GM18907 (cell line): ENCODE measurements around the gene RNF175.

Experiments
- ATAC-seq: cut with Tn5 transposase; IDR thresholded peaks from one replicate; pipeline ENCODE4 v1.9.1; 2021; ENCODE audit warnings: mild to moderate bottlenecking, moderate library complexity; ENCODE audit not compliant: unreplicated experiment

RNF175 gene

DNA sequence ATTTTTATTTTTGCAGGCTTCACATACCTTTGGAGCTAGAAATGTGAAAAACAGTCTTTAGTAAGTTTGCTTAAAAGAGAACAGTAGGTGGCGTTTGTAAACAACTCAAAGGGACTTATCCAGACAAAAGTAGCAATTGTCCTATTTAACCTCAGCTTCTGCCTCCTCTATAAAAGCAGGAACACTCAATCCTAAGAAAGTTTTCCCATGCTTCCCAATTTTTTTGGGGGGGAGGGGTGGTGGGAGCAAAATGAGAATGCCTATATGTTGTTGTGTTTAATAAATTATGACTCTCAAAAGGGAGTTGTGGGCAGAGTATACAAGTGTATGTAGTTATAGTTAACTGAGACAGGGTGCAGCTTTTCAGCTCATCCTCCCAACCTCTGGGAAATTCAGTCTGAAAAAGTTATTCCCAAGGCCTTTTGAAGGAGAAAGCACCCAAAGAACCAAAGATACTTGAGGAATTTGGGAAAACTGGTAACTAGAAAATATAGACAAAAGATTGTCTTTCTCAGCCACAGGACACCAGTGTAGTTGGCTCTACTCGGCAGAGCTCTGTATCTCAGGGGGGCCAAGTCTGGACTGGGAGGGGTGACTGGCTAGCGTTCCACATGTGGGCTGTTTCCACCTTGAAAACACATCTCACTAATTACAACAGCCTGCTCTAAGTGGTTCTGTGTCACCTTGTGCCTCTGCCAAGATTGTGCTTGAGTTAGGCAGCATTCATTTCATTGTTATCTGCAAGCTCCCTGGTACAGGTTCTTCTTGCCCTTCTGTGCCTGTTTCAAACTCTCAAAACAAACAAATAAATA is 26.3 kb upstream of the RNF175 start:
- no peak for ATAC-seq

DNA sequence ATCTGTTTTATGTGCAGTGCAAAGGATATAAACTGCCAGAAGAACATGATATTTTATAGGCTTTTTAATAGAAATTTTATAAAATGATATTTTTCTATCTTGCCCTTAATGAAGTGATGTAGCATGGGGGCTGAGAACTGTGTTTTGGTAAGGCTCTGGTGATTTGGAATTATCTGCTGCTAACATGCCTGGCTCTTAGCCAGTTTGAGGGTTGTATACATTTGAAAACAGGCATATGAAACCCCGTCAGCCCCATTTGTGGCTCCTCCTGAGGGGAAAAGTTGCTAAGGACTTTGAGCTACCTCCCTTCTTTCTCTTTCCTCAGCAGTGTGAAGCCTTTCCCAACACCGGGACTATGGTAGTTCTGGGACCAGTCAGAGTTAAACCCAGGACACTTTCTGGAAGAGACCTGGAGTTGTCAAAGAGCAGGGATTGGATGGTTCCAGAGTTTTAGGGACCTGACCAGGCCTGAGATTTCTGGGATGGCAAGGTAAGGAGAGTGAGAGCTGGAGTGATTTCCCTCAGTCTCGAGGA is 24.4 kb upstream of the RNF175 start:
- no peak for ATAC-seq

DNA sequence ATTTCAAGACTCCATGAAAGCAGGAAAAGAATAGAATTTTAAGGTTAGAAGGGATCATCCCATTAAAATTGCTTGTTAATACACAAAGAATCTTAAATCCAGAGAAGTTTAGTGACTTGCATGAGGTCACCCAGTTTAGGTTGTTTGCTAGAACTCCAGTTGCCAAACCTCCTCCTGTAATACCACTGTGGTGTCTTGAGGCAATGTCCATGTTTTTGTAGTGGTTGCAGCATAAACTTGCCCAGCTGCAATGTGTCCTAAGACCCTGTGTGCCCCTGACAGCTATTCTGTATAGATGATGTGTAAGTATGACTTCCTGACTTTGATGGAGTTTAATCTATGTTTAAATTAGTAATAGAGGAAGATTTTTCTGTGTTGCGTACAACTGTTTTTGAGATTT is 22.8 kb upstream of the RNF175 start:
- no peak for ATAC-seq

DNA sequence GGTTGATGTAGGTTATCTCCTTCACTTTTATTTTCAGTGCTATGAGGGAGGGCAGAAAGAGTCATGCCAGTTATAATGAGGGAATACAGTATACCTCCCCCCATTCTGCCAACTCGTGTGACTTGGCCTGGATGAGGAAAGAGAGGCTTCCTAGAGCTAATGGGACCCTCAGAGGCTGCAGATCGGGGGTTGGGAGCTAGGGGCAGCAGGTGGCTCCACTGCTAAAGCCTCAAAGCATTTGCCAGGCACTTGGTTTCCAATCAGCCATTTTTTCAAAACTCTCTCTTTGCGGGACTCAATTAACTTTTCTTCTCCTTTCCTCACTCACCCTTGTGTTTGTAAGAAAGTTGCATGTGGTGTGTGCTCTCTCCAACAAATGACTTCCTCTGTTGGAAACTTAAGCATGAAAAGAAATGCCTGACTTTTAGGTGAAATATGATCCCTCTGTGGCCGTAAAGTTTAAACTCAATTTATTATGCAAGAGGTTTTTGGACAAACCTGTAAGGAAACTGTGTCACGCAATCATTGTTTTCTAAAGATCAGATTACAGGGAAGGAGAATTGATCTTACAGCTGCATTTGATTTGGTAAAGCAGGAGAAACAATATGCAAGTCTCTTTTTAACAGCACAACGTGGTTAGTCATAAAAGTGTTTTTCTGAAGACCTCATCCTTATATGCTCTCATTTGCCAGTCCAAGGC is 22.0 kb upstream of the RNF175 start:
- ATAC-seq, result no peak

DNA sequence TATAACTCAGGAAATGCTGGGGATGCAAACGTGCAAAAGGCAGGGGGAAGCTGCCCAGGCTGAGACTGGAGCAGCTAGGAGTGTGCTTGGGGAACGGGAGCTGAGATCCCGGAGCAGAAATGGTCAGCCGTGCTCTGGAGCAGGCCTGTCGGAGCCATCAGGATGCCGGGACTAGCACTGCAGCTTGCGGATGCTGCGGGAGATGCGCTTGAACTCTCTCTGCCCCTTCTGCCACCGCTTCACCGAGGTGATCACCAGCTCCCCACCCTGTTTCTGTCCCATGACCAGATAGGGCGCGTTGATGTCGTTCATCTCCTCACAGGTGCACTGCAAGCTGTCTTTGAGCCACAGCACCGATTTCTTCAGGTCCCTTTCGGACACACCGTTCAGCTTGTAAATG is 21.5 kb upstream of the RNF175 start:
- ATAC-seq, result peak; percentile 8

DNA sequence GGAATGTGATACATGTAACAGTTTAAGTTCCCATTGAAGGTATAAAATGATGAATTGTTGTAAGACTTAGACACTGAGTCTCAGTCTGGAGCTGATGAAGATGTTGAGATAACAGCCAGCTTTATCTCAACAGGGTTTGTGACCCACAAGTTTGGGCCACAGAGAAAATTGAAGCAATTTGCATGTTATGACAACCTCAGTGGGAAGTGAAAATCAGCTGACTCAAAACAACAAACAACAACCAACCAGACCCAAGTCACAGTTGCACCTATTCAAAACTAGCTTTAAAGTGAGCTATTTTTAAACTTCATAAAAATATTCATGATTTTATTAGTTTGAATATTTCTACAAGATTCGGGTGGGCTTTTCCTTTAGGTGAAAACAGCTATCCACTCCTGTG is 21.1 kb upstream of the RNF175 start:
- peak; percentile 83 for ATAC-seq

DNA sequence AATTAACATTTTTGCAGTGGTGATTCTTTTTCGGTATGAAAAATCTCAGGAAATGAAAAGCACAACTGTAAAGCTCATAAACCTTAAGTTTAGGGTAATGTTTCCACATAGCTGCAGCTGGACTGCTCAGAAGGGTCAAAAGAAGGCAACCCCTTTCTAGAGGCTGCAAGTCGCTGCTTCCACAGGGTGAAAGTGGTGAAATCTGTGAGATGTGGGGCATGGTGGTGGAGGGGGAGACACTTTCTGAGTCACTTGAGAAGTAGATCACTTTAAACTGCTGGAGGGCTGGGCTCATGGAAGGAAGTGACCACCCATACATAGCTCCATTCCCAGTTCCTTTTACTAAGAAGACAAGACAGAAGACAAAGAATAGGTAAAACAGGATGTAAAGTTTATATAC is 20.4 kb upstream of the RNF175 start:
- ATAC-seq, result no peak

DNA sequence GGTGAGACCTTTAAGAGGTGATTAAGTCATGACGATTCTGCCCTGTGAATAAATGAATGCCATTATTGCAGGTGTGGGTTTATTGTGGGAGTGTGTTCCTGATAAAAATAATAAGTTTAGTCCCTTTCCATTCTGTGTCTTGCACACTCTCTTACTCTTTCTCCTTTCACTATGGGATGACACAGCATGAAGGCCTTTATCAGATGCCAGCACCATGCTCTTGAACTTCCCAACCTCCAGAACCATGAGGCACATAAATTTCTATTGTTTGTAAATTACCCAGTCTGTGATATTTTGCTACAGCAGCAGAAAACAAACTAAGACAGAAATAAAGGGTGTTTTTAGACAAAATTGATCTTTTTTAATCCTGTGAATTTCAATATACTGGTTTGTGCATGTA is 18.6 kb upstream of the RNF175 start:
- no peak for ATAC-seq

DNA sequence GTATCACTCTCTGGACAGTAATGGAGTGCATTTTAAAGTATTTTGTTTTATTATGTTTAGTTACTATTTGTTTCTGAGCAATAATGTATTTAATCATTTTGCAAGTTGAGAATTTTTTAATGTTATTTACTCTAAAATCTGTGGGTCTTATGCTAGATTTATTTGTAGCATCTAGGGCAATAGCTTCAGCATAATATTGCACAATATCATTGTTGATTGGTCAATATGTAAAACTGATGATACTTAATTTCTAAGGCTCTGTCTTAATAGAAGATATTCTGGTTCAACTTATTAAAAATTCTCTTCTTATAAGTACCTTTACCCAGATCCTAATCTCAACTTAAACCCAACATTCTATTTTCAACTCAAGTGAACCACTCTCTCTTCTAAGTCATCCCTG is 17.6 kb upstream of the RNF175 start:
- no peak for ATAC-seq

DNA sequence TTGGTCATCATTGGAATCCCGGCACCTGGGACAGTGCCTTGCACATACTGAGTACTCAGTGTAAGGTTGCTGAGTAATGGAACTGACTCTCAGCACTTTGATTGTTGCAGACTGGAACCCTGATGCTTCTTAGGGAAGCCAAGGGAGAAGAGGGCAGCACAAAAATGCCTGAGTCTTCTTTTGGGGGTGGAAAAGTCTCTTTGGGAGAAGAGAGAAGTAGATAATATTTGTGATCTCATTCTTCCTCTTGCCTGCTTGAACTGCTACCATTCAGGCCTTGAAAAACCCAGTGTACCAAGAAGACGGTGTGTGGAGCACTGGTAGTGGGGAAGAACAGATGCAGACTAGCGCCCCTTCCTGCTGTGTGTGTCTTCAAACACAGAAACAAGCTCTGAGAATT is 16.8 kb upstream of the RNF175 start:
- ATAC-seq, result no peak

DNA sequence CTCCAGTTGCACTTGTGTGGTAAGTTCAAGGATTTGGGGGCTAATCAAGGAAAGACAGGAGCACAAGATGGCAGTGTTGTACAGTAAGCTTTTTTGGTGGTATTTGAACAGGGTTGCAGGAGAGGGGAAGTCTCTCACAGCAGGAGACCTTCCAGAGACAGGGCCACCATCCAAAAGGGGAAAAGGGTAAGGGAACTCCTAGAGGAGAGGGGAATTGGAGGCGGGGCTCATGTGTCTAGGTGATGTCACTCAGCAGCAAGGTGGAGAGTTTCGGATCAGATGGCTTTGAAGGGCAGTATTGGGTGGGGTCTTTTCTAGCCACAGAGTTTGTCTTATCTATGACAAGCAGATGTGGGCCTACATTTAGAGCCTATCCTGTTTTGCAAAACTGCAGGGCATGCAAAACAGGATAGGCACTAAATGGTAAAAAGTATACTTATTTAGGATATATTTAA is 13.4 kb upstream of the RNF175 start:
- ATAC-seq, result no peak

DNA sequence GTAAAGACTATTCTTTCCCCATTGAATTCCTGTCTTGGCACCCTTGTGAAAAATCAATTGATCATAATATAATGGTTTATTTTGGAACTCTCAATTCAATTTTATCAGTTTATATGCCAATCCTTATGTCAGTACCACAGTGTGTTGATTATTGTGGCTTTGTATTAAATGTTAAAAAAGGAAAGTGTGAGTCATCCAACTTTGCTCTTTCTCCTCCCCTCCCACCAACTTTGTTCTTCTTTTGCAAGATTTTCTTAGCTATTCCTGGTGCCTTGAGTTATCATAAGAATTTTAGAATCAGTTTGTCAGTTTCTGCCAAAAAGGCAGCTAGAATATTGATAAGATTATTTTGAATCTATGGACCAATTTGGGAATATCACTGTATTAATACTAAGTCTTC is 11.2 kb upstream of the RNF175 start:
- no peak for ATAC-seq

DNA sequence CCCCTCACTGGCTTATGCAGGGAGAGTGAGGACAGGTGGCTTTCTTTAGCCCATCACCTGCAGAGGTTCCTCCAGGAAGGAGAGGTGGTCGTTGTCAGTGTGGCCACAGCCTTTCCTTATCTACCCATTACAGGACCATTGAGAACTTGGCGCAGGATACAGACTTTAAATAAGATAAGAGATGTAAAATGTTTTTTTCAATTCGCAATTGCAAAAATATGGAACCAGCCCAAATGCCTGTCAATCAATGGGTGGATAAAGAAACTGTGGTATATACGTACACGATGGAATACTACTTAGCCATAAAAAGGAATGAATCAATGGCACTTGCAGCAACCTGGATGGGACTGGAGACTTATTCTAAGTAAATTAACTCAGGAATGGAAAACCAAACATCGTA is 6.9 kb upstream of the RNF175 start:
- no peak for ATAC-seq

DNA sequence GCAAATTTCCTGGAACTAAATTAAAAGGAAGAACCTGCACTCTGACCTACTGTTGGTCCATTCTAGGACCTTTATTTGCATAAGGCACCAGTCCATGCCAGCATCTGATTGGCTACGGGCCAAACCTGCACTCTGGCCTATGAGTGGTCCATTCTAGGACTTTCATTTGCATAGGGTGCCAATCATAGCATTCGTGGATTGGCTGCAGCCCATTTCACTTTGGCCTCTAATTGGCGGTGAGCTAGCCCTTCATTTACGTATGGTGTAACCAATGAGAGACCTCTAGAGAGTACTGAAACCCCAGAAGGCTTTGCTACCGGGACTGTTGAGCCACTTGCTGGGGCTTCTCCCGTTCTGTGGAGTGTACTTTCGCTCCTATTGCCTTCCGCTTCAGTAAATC is 6.1 kb upstream of the RNF175 start:
- no peak for ATAC-seq

DNA sequence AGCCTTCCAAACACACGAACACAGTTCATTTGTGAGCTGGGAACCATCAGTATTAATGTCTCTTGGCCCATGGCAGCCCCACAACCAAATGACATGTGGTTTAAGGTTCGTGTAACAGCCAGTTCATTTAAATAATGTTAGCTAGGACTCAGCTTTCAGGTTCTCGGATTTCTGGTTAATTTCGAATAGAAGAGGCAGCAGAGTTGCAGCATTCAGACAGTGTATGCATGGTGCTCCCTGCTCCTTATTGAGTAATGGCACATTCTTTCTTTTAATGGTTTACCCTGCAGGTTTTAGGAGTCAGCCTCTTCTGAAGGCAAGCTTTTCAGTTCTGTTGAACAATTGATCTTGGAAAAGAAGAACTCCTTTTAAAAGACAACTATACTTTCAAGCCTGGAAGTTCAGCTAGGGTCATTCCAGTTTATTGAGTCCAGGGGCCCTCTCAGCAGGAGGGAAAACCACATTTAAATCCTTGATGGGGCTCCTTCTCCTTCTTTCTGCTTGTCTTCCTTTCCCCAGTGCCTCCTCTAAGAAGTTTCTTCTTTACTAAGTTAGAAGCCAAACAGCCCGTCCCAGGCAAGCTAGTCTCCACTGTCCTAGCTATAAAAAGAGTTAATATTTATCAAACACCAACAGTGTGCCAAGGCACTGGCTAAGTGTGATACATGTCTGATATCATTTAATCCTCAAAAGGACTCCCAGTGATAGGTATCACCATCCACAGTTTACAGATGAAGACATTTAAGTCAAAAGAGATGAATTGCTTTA is 5.0 kb upstream of the RNF175 start:
- ATAC-seq, result no peak

DNA sequence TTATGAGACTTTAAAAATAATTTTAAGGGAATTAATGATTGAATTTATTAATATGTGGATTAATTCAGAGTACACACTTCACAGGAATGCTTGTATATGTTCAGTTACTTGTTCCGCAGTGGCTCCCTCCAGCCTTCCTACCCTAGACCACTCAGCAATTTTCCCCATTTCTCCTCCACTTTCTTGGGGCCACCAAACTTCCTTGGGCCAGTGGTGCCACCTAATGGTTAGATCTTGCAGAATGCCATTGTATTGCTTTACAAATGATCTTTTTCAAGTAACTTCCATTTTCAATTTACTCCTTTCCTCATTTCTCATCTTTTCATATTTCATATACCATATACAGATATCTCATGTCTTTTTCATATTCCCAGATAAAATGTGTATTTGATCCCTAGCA is 3.6 kb upstream of the RNF175 start:
- ATAC-seq, result no peak

DNA sequence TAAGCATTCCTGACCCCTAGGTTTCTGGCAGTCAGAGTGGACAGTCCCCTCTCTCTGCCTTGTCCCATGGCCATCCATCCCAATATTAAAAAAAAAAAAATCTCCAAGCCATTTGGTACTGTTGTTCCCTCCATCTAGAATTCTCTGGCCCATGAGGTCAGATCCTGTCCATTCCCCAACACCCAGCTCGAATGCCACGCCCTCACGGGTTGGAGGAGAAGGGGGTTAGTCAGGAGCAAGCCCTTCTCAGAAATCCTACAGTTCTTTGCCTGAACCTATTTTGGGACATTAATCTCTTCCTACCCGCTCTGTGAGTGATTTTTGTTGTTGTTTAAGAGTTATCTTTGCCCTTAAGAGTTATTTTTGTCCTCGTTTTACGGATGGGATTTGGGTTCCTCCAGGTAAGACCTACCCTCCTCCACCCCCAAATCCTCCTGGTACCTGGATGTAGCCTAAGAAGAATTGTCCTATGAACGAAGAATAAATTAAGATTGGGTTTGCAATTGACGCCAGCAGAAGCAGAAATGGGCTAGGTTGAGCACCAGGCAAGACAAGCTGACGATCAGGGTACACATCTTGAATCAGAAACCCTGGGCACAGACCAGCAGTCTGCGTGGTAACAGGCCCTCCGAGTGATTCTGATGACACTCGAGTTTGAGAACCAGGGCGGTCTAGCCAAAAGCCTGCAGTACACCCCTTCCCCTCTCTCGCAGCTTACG is 977 bp downstream of the RNF175 start:
- ATAC-seq, result no peak

DNA sequence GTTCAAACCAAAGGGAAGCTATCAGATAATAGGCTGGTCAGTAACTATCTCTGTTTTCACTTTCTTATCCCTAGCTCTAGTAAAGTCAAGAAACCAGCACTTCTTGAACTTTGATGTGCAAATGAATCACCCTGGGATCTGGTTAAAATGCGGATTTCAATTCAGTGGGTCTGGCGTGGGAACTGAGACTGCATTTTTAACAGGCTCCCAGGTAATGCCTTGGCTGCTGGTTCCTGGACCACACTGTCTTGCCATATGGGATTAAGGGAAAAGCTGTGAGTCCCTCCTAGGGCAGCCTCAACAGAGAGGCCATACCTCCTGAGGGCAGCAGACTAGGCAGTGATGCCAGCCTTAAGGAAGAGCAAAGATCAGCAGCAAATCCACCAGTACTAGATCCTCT is 1.7 kb downstream of the RNF175 start:
- no peak for ATAC-seq

DNA sequence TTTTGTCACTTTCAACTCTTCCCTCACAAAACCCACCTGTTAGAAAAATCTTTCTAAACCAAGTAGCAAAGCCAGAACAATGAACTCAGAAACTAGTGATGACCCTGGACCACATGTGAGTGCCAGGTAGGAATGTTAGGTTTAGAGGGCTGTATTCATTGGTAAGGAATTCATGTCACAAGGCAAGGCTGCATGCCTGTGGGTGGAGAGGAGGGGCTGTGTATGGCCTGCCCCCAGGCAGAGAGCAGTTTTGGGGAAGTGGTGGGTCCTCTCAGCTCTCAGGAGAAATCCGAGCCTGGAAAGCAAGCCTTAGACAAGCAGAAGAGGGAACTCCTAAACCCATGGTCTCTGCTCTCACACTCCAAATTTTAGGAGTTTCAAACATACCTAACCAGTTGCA is 2.4 kb downstream of the RNF175 start:
- ATAC-seq, result no peak

DNA sequence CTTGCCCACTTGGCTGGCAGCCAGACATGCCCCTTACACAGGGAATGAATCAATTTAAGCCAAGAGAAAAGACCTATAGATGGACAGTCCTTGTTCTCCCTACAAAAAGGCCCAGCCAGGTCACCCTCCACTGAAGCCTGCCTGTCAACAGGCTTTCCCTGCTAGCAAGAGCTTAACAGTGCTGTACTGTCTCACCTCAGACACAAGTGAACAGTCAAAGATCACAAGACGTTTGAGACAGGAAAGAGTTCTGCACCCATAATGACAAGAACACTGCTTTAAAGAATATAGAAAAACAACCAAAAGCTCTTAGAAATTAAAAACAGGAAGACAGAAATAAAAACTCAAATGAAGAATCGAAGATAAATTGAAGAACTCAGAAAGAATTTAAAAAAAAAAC is 4.6 kb downstream of the RNF175 start:
- no peak for ATAC-seq
